Smooth muscle cell of the umbilical artery (primary cell): ENCODE data around the gene AMDHD2. TPM values are rescaled to one million over a fixed set of nuclear protein-coding genes. Genes with fewer than 3 reads are reported as not detected.

Experiments
- total RNA-seq: library from RNA; depleted of rRNA; stranded (reverse); fragments of >200 nt; gene quantifications from 2 replicates; pipeline ENCODE4 v1.2.3, GENCODE V29; 2014

Gene AMDHD2
- 33.6 and 42.2 TPM in 2 replicates for total RNA-seq

GRCh38 chr16:2520097-2520783, at the start of gene AMDHD2:
TSS of gene AMDHD2 (plus strand) at chr16:2520371. CDS start at chr16:2520459, 88 bp downstream.

GRCh38 chr16:2471016-2471652, 49.0 kb upstream of the AMDHD2 start, which contains the start of gene NTN3:
TSS of gene NTN3 (plus strand) at chr16:2471297. CDS start at chr16:2471702, 405 bp downstream.

GRCh38 chr16:2474877-2475412, 45.2 kb upstream of the AMDHD2 start, which contains the start of gene TBC1D24:
TSS of gene TBC1D24 (plus strand) at chr16:2475127. CDS start at chr16:2496149, 21,022 bp downstream.

GRCh38 chr16:2513405-2514332, 6.5 kb upstream of the AMDHD2 start, which contains the start of gene ATP6V0C:
TSS of gene ATP6V0C (plus strand) at chr16:2513952. CDS start at chr16:2514104, 152 bp downstream.

GRCh38 chr16:2531371-2531695, 11.2 kb downstream of the AMDHD2 start, which contains the start of gene CEMP1:
TSS of gene CEMP1 (minus strand) at chr16:2531408. CDS start at chr16:2531073, 335 bp downstream.

GRCh38 chr16:2537451-2538379, 17.5 kb downstream of the AMDHD2 start, which contains the start of gene PDPK1:
TSS of gene PDPK1 (plus strand) at chr16:2538021. CDS start at chr16:2538113, 92 bp downstream.

Other genes with a start within 250 kb of the AMDHD2 start
- 1.5 and 5.3 TPM in 2 replicates for gene ABCA3, start 179.6 kb upstream of the AMDHD2 start, total RNA-seq
- gene CCNF, start 90.9 kb upstream of the AMDHD2 start, total RNA-seq, result 4.2 and 12.5 TPM in 2 replicates
- 3.0 and 5.4 TPM in 2 replicates for gene TEDC2, start 60.3 kb upstream of the AMDHD2 start, total RNA-seq
- 0.59 and 1.9 TPM in 2 replicates for gene NTN3, start 49.1 kb upstream of the AMDHD2 start, total RNA-seq
- gene TBC1D24, start 45.2 kb upstream of the AMDHD2 start, total RNA-seq, result 20.8 and 32.5 TPM in 2 replicates
- 15.1 and 16.4 TPM in 2 replicates for gene ATP6V0C, start 6.4 kb upstream of the AMDHD2 start, total RNA-seq
- gene CEMP1, start 11.0 kb downstream of the AMDHD2 start, total RNA-seq, result 0.09 TPM in 1 of 2 replicates, not detected in the other
- 23.2 and 30.3 TPM in 2 replicates for gene PDPK1, start 17.6 kb downstream of the AMDHD2 start, total RNA-seq
- gene KCTD5, start 162.2 kb downstream of the AMDHD2 start, total RNA-seq, result 20.2 and 34.1 TPM in 2 replicates
- gene PRSS27, start 199.9 kb downstream of the AMDHD2 start, total RNA-seq, result 0.30 and 0.42 TPM in 2 replicates
- gene SRRM2, start 232.3 kb downstream of the AMDHD2 start, total RNA-seq, result 48.4 and 103 TPM in 2 replicates